ENCODE results near the gene SLC7A11. TPM values are rescaled to one million over a fixed set of nuclear protein-coding genes. Genes with fewer than 3 reads are reported as not detected.
"Not testable (repeated sequence)": the region's sequence is repeated elsewhere in the genome, so short reads cannot be mapped to it uniquely, and the experiment has no call there.

Gene SLC7A11
- total and polyA plus RNA-seq, 2 of the 4 experiments (the other 2 are of a cell fraction) = 8.3 to 24.7 TPM

DNA sequence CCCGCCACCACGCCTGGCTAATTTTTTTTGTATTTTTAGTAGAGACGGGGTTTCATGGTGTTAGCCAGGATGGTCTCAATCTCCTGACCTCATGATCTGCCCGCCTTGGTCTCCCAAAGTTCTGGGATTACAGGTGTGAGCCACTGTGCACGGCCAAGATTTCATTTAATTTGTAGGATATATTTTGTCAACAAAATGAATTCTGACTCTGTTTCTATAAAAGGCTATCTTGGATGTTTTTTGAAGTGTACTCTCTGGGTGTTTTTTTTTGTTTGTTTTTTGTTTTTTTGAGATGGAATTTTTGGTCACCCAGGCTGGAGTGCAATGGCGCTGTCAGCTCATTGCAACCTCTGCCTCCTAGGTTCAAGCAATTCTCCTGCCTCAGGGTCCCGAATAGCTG lies 5.0 kb downstream of the SLC7A11 start:
- intact Hi-C loops (cut with micrococcal nuclease); H3K4me2 ChIP-seq (ENCODE audit: low read depth, low read length); H3K9me1 ChIP-seq (ENCODE audit: insufficient read depth, low read length); H3K36me3 ChIP-seq (ENCODE audit: control insufficient read depth, insufficient read depth, low read length); ATAC-seq (ENCODE audit: low read depth); DNase-seq; H4K20me1 ChIP-seq (ENCODE audit: insufficient read depth, low read length); H3K27me3 ChIP-seq (ENCODE audit: control insufficient read depth, insufficient read depth, low read length); dilution Hi-C loops (cut with HindIII; ENCODE audit: low sequenced_read_pairs, unreplicated experiment); H3K9me3 ChIP-seq (ENCODE audit: control insufficient read depth, insufficient read depth, low read length); POLR2A ChIA-PET (ENCODE audit: unreplicated experiment); H3K56ac ChIP-seq (ENCODE audit: extremely low read depth, insufficient read depth, low read length); H3K9ac ChIP-seq (ENCODE audit: low read depth, low read length); H3K4me1 ChIP-seq (ENCODE audit: control insufficient read depth, insufficient read depth, low read length); H2AFZ ChIP-seq (replicated peaks; ENCODE audit: low read length, poor library complexity); BruUV-seq (replicated peaks); H3K4me3 ChIP-seq (ENCODE audit: insufficient read depth, low read depth, low read length); in situ Hi-C loops (cut with MboI; ENCODE audit: low sequenced_read_pairs); H2AK9ac ChIP-seq (replicated peaks; ENCODE audit: low read depth, low read length, poor library complexity); H3K23ac ChIP-seq (ENCODE audit: low read depth, low read length): not testable (repeated sequence)
- WGBS, 2 experiments (ENCODE audit: extremely low coverage in 2 of 2, insufficient read length in 1 of 2) = no CpG with 5 or more reads among the region's 7 CpGs
- Histone ChIP-seq H3K14ac (replicated peaks; ENCODE audit: low read depth, low read length) (peak overlapping the region; percentile 73; the same call in 1 of the 2 replicates), H2BK5ac (ENCODE audit: low read depth, low read length, poor library complexity, severe bottlenecking) (peak overlapping the region; percentile 61), H3K79me1 (ENCODE audit: low read depth in 1 of 2, low read length in 2 of 2) (peaks cover 7 to 37% of the 10 kb centered on the region in 2 experiments), H2BK20ac (ENCODE audit: low read depth, low read length) (peak overlapping the region; percentile 57), H4K5ac (ENCODE audit: low read depth, low read length) (peak overlapping the region; percentile 43; the same call in 1 of the 2 replicates), H3K4ac (ENCODE audit: low read depth, low read length) (peak overlapping the region; percentile 80), H3K18ac (ENCODE audit: low read depth, low read length) (peak overlapping the region; percentile 24; the same call in 1 of the 2 replicates), H2BK15ac (ENCODE audit: low read depth, low read length) (peak overlapping the region; percentile 64; the same call in 1 of the 3 replicates), H2BK120ac (ENCODE audit: low read depth, low read length) (peak overlapping the region; percentile 68), H2AK5ac (ENCODE audit: low read depth, low read length) (peak overlapping the region; percentile 82; the same call in 1 of the 2 replicates), H3K27ac (ENCODE audit: insufficient read depth, low read length) (peak overlapping the region; percentile 49; the same call in 1 of the 2 replicates), H4K8ac (ENCODE audit: low read depth in 2 of 2, low read length in 2 of 2) (peak overlapping the region; percentile 26 to 71; a peak in 3 of 4 replicates), H4K91ac (ENCODE audit: insufficient read depth, low read depth, low read length) (peak overlapping the region; percentile 57; the same call in 1 of the 2 replicates)
- CTCF ChIA-PET = interaction anchor here (1.4 kb wide), 1 partner anchor 258 kb away, joined by 3 read pairs; no protein-coding TSS in a partner anchor

All from IMR-90 (cell line).